Naive B cell (primary cell): ENCODE data around the gene IFIT1B. TPM values are rescaled to one million over a fixed set of nuclear protein-coding genes. Genes with fewer than 3 reads are reported as not detected.

Experiments
- ATAC-seq, 2 donors: fragments of 150-1000 bp; cut with Tn5 transposase; 2 replicates each; pipeline ENCODE4 v1.10.0; 2021; ENCODE audit warnings: low read depth in 2 of 2, mild to moderate bottlenecking in 2 of 2, moderate library complexity in 2 of 2
- DNase-seq: peaks from one replicate; pipeline ENCODE4 v3.0.0; 2022
- H3K27ac Mint-ChIP-seq, 6 donors: one replicate each; pipeline ENCODE4 v1.8.0; 2020 to 2022; ENCODE audit warnings: mild to moderate bottlenecking in 6 of 6, mixed read lengths in 6 of 6, moderate library complexity in 5 of 6, inconsistent platforms in 2 of 6
- H3K27me3 Mint-ChIP-seq, 3 donors: one replicate each; pipeline ENCODE4 v1.8.0; 2021 to 2022; ENCODE audit warnings: mixed read lengths in 3 of 3, mild to moderate bottlenecking in 1 of 3
- H3K36me3 Mint-ChIP-seq, 2 donors: one replicate each; pipeline ENCODE4 v1.8.0; 2020 to 2022; ENCODE audit warnings: mixed read lengths in 2 of 2, inconsistent platforms in 1 of 2, mild to moderate bottlenecking in 1 of 2
- H3K4me1 Mint-ChIP-seq, 3 donors: one replicate each; pipeline ENCODE4 v1.8.0; 2020 to 2022; ENCODE audit warnings: mixed read lengths in 3 of 3, inconsistent platforms in 1 of 3, mild to moderate bottlenecking in 1 of 3, moderate library complexity in 1 of 3
- H3K4me3 Mint-ChIP-seq, 8 donors: one replicate each; pipeline ENCODE4 v1.8.0; 2020 to 2022; ENCODE audit warnings: mild to moderate bottlenecking in 8 of 8, mixed read lengths in 8 of 8, moderate library complexity in 8 of 8, inconsistent platforms in 2 of 8
- H3K9me3 Mint-ChIP-seq, 7 donors: one replicate each; pipeline ENCODE4 v1.8.0; 2020 to 2022; ENCODE audit warnings: mixed read lengths in 7 of 7, mild to moderate bottlenecking in 5 of 7, inconsistent platforms in 2 of 7, moderate library complexity in 1 of 7
- polyA plus RNA-seq, 6 donors: library from polyadenylated mRNA; unstranded; fragments of 300-500 nt; fragmentation: Illumina TruSeq; gene quantifications; one replicate each; pipeline ENCODE4 v1.2.3, GENCODE V29; 2021; ENCODE audit warnings: low read depth in 6 of 6

IFIT1B gene
- polyA plus RNA-seq, 6 donors from 2014 or later: 0.12 to 0.15 TPM; not detected in 4

DNA sequence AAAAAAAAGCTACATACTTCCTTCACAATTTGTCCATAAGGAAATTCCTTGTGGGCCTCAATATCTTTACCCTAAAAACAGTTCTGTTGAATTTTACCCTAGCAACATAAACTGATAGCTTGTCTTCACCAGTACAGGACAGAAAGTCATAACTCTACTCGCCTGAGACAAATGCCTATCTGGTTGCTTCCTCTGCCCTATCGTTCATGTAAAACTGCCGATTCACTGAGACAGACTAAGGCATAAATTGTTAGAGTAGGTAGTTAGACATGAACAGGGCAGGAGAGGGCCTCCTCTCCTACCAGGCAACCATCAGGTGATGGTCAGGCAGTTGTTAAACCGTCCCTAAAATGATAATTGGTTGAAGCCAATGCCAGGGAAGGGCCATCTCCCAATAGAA is 25.1 kb upstream of the IFIT1B start:
- no peak for ATAC-seq
- Mint-ChIP-seq H3K36me3 (peaks cover 10 to 11% of the 10 kb centered on the region in 2 donors), H3K9me3 (peaks cover 0 to 13% (median 4%) of the 10 kb centered on the region in 7 donors), H3K27me3 (no peaks in the 10 kb centered on the region), H3K27ac (no peak overlapping the region), H3K4me1 (peaks cover 21 to 31% (median 28%) of the 10 kb centered on the region in 3 donors), H3K4me3 (no peak overlapping the region)
- DNase-seq: no peak

DNA sequence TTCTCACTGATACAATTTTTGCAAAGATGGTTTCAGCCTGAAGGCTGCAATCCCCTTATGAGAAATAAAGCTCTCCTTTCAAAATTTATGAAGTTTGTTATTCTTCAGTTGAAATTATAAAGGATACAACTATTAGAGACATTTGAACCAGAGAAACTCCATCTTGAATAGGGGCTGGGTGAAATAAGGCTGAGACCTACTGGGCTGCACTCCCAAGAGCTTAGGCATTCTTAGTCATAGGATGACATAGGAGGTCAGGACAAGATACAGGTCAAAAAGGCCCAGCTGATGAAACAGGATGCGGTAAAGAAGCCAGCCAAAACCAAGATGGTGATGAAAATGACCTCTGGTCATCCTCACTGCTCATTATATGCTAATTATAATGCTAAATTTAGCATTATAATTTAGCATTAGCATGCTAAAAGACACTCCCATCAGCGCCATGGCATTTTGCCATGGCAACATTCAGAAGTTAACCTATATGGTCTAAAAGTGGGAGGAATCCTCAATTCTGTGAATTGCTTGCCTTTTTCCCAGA is 22.4 kb upstream of the IFIT1B start:
- peaks cover 0 to 13% (median 4%) of the 10 kb centered on the region in 7 donors for H3K9me3 Mint-ChIP-seq
- peaks cover 5 to 10% (median 7%) of the 10 kb centered on the region in 3 donors for H3K4me1 Mint-ChIP-seq
- no peaks in the 10 kb centered on the region for H3K27me3 Mint-ChIP-seq
- no peak overlapping the region for H3K4me3 Mint-ChIP-seq
- no peak for DNase-seq
- ATAC-seq: no peak
- H3K36me3 Mint-ChIP-seq: peaks cover 10 to 11% of the 10 kb centered on the region in 2 donors
- H3K27ac Mint-ChIP-seq: no peak overlapping the region

DNA sequence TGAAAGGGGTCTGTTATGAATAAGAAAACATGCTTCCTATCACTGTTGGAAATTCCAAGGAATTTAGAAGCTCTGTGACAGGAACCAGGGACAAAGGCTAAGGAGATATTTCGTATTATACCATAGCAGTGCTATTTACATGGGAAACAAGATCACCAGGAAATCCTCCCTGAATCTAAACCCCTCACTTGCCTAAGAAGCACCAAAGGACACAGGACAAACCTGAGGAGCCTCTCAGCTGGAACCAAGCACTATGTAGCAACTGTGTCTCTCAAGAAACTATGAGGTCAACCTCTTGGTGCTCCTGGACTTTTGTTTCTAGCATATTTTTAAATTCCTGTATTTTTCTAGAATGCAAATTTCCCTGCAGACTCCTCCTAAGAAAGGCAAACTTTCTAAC is 20.8 kb upstream of the IFIT1B start:
- Mint-ChIP-seq H3K27ac (no peak overlapping the region), H3K27me3 (no peaks in the 10 kb centered on the region), H3K36me3 (peaks cover 10 to 11% of the 10 kb centered on the region in 2 donors), H3K4me3 (no peak overlapping the region), H3K4me1 (no peaks in the 10 kb centered on the region), H3K9me3 (peaks cover 0 to 13% (median 4%) of the 10 kb centered on the region in 7 donors)
- ATAC-seq: no peak
- no peak for DNase-seq

DNA sequence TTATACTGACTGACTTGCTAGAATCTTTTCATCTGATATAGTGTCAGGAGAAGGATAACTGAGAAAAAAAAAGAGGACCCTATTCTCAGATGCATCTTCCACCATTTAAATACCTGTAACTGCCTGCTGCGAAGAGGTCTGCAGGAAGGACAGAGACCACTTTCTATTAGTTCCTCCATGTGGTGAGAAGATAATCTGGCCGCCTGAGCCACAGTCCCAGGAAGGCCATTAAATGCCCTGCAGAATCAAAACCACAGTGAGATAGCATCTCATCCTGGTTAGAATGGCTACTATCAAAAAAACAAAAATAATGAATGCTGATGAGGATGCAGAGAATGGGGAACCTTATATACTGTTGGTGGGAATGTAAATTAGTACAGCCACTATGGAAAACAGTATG is 19.9 kb upstream of the IFIT1B start:
- Mint-ChIP-seq H3K4me1 (no peaks in the 10 kb centered on the region), H3K9me3 (peaks cover 0 to 13% (median 4%) of the 10 kb centered on the region in 7 donors), H3K27me3 (no peaks in the 10 kb centered on the region), H3K36me3 (peaks cover 10 to 11% of the 10 kb centered on the region in 2 donors), H3K4me3 (no peak overlapping the region), H3K27ac (peak overlapping the region in 1 of 6 donors; percentile 61)
- ATAC-seq: no peak
- DNase-seq: no peak

DNA sequence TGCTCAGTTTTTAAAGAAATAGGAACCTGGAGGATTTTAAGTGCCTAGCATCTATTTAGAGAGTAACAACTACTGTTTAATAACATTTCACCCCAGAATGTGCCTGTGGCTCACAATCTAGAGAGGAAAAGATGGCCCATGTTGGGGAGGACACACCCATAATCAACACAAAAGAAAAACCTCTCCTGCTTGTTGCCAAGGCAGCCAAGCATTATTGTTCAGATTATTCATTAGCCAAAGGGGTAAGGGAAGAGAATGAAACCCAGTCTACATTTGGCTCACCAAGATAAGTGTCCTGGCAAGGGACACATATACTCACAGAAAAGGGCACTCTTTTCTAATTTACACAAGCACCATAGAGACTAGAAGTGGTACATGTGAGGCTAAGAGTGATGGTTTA is 17.7 kb upstream of the IFIT1B start:
- Mint-ChIP-seq H3K4me1 (peaks cover 4 to 11% (median 5%) of the 10 kb centered on the region in 3 donors), H3K27ac (no peak overlapping the region), H3K36me3 (no peaks in the 10 kb centered on the region), H3K9me3 (no peaks in the 10 kb centered on the region), H3K27me3 (no peaks in the 10 kb centered on the region), H3K4me3 (no peak overlapping the region)
- no peak for ATAC-seq
- DNase-seq: no peak

DNA sequence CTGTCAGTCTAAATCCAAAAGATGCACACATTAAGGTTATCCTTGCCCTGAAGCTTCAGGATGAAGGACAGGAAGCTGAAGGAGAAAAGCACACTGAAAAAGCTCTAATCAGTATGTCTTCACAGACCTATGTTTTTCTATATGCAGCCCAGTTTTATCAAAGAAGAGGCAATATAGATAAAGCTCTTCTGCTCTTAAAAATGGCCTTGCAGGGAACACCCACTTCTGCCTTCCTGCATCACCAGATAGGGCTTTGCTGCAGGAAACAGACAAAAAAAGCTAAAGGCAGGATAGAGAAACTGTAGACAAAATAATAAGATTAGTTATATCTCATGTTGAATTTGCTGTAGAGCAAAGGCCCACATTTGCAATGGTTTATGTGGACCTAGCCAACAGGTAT is 14.9 kb upstream of the IFIT1B start:
- no peak for ATAC-seq
- Mint-ChIP-seq H3K27ac (peak overlapping the region in 2 of 6 donors; percentile 16 to 31), H3K4me3 (peak overlapping the region in 1 of 8 donors; percentile 13), H3K27me3 (no peaks in the 10 kb centered on the region), H3K9me3 (peaks cover 0 to 3% (median 0%) of the 10 kb centered on the region in 7 donors), H3K4me1 (peaks cover 4 to 11% (median 5%) of the 10 kb centered on the region in 3 donors), H3K36me3 (no peaks in the 10 kb centered on the region)
- no peak for DNase-seq

DNA sequence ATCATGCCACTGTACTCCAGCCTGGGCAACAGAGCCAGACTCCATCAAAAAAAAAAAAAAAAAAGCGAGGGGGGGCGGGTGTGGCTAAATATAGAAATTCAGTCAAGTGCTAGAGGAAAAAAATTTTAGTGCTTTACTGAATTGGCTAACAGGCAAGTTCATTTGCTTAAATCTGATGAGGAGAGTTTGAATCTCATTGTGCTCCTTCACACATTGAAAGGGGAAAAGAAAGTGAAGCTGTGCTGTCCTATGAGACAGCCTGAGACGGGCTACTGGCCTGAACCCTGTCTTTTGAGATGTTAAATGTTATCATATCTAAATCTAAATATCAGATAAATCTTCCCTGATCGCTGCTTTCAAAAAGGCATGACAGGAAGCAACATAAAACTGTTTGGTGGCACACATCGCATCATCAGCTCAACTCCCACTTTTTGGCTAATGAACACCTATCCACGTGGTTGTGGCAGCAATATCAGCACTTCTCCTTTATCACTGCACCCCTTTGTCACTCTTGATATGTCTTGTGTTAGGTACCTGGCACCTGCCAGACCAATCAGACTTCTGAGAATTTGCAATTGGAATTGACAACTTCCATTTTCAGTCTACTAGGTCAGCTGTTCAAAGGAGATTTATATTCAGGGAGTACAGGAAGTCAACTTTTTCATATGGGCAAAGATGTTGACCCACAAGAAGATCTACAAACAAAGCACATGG is 14.0 kb upstream of the IFIT1B start:
- Mint-ChIP-seq H3K27me3 (no peaks in the 10 kb centered on the region), H3K27ac (peak overlapping the region in 4 of 6 donors; percentile 7 to 35 (median 16)), H3K4me3 (peak overlapping the region in 2 of 8 donors; percentile 5 to 7), H3K36me3 (no peaks in the 10 kb centered on the region), H3K4me1 (peaks cover 4 to 11% (median 7%) of the 10 kb centered on the region in 3 donors), H3K9me3 (peaks cover 0 to 3% (median 0%) of the 10 kb centered on the region in 7 donors)
- ATAC-seq (peak; percentile 42 to 64), DNase-seq (no peak)

DNA sequence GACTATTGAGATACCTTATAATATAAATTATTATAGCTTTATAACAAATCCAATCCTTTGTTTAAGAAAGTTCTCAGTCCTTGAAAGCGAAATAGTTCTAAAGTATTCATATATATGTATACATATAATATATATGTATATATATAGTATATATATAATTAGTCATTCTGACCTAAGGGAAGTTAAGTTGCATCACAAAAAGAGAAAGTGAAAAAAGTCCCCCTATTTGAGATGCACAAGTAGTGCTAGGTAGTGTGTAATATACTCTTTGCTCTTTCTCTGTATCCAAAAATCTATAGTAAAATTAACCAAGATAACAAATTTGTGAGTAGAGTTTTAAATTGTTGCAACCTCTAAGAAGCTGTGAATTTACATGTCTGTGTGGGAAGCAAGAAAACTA is 13.3 kb upstream of the IFIT1B start:
- ATAC-seq: no peak
- peaks cover 7 to 13% (median 11%) of the 10 kb centered on the region in 3 donors for H3K4me1 Mint-ChIP-seq
- no peak for DNase-seq
- peaks cover 0 to 3% (median 0%) of the 10 kb centered on the region in 7 donors for H3K9me3 Mint-ChIP-seq
- no peaks in the 10 kb centered on the region for H3K36me3 Mint-ChIP-seq
- peak overlapping the region in 1 of 8 donors; percentile 7 for H3K4me3 Mint-ChIP-seq
- peak overlapping the region in 1 of 6 donors; percentile 7 for H3K27ac Mint-ChIP-seq
- peaks cover 0 to under 1% (median 0%) of the 10 kb centered on the region in 3 donors for H3K27me3 Mint-ChIP-seq

DNA sequence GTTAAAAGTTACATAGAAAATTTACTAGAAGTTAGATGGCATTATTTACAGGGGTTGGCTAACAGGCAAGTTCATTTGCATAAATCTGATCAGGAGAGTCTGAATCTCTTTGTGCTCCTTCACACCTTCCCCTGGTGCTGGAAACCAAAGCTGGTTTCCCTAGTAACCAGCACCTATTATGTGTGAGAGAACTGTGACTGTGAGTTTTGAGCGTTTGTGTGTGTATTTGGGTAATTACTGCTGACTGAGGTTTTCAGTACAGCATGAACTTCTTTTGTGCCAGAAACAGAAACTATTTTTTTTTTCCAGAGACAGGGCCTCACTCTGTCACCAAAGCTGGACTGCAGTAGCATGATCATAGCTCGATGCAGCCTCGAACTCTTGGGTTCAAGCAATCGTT is 10.3 kb upstream of the IFIT1B start:
- ATAC-seq: no peak
- no peak overlapping the region for H3K27ac Mint-ChIP-seq
- no peak for DNase-seq
- peaks cover 0 to 5% (median 0%) of the 10 kb centered on the region in 3 donors for H3K27me3 Mint-ChIP-seq
- H3K36me3 Mint-ChIP-seq: no peaks in the 10 kb centered on the region
- peaks cover 0 to 3% (median 0%) of the 10 kb centered on the region in 7 donors for H3K9me3 Mint-ChIP-seq
- H3K4me1 Mint-ChIP-seq: peaks cover 8 to 14% (median 11%) of the 10 kb centered on the region in 3 donors
- no peak overlapping the region for H3K4me3 Mint-ChIP-seq

DNA sequence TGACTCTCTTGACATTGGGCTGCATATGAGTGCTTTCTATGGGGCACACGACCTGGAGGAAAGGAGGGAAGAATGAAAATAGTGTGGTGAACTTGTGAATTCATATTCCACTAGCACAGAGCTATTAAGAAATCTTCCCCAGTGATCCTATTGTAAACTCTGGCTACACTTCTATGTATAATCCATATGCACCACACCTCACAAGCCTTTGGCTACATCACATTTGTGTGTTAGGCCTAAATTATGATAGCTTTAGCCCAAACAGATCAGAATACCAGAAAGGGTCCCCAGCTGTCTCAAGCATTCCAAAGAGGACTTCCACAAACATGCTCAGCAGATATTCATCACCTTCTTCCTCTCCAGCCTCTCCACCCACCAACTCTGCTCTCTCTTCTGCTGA is 9.7 kb upstream of the IFIT1B start:
- Mint-ChIP-seq H3K36me3 (no peaks in the 10 kb centered on the region), H3K9me3 (peaks cover 0 to 3% (median 0%) of the 10 kb centered on the region in 7 donors), H3K27me3 (peaks cover 0 to 6% (median 0%) of the 10 kb centered on the region in 3 donors), H3K4me1 (peaks cover 8 to 14% (median 10%) of the 10 kb centered on the region in 3 donors), H3K4me3 (no peak overlapping the region), H3K27ac (peak overlapping the region in 1 of 6 donors; percentile 53)
- no peak for ATAC-seq
- DNase-seq: no peak

DNA sequence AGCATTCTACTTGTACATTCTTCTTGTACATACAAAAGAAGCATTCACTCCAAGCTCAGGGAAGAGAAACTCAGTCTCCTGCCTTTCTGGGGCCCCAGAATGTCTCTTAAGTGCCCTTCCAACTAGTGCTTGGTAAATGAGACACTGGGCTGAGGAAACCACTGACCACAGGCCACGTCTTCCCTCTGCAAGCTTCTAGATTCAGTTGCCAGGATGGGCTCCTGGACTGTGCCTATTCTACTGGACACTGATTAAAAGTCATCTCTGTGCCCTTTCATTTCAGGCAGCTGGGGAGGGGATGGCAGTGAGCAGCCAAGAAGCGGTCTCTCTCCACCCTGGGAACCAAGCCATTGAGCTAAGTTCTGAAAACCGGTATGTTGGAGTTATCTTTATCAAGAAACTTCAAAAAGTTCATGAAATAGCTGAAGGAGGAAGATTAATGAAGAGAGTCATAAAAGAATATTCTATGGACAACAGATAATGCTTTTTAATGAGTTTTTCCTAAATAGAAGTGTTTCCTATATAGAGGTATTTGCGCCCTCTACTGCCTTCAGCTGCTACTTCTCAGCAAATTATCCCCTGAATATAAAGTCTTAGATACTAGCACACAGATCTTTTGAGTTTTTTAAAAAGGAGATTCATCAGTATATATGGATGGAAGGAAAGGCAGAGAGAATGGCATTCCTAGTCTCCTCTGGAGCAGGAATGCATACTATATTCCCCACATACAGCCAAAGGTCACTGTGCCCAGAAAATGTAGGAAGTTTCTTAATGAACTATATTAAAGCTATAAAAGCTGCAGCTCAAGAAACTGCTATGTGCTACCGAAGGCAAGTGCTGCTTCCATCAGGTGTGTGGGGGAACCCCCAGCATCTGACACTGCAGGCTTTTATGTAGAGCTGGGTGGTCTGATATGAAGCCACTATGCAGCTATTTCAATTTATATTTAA is 8.4 kb upstream of the IFIT1B start:
- H3K9me3 Mint-ChIP-seq: peaks cover 0 to 3% (median 0%) of the 10 kb centered on the region in 7 donors

DNA sequence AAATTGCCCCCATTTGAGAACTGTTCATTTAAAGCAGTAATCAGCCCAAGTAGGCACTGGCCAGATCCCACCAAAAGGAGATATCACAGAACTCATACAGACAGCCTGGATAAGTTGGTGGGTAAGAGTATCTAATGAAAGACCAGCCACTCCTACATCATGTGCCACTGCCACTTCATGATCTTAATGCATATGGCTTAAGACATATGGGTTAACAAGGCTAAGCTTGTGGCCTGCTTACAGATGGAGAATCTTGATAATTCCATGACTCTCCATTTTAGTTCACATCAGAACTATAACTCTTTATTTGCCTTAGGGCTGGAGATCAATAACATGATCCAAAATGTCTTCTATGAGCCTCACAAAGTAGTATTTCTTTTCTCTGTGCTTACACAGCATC is 6.8 kb upstream of the IFIT1B start:
- Mint-ChIP-seq H3K27me3 (peaks cover 0 to 6% (median 0%) of the 10 kb centered on the region in 3 donors), H3K36me3 (no peaks in the 10 kb centered on the region), H3K27ac (no peak overlapping the region), H3K4me3 (no peak overlapping the region), H3K9me3 (peaks cover 0 to 3% (median 0%) of the 10 kb centered on the region in 7 donors), H3K4me1 (peaks cover 0 to 9% (median 7%) of the 10 kb centered on the region in 3 donors)
- DNase-seq (no peak), ATAC-seq (no peak)

More for the DNA sequence above, 8.4 kb upstream of the IFIT1B start:
- DNase-seq: no peak
- ATAC-seq: no peak
- H3K4me1 Mint-ChIP-seq: peaks cover 0 to 9% (median 7%) of the 10 kb centered on the region in 3 donors
- H3K36me3 Mint-ChIP-seq: no peaks in the 10 kb centered on the region
- H3K27me3 Mint-ChIP-seq: peaks cover 0 to 6% (median 0%) of the 10 kb centered on the region in 3 donors
- H3K4me3 Mint-ChIP-seq: no peak overlapping the region
- H3K27ac Mint-ChIP-seq: no peak overlapping the region

DNA sequence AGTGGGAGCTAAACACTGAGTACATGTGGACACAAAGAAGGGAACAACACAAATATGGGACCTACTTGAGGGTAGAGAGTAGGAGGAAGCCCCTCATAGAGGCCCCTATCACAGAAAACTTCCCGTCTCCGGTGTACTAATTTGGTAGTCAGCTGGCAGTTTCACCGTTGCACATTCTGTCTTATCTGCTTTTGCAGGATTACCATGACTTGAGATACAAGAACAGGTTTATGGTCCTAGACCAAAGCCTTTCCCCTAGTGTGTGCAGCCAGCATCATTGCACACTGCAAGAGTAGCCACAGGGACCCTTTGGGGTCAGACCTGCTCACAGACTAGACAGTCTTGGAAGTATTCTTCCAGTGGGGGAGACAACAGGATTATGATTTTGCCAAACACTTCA is 5.9 kb upstream of the IFIT1B start:
- DNase-seq (no peak), ATAC-seq (no peak)
- H3K36me3 Mint-ChIP-seq: no peaks in the 10 kb centered on the region
- H3K4me3 Mint-ChIP-seq: no peak overlapping the region
- H3K27ac Mint-ChIP-seq: no peak overlapping the region
- H3K4me1 Mint-ChIP-seq: peaks cover 0 to 9% (median 7%) of the 10 kb centered on the region in 3 donors
- H3K27me3 Mint-ChIP-seq: peaks cover 0 to 6% (median 0%) of the 10 kb centered on the region in 3 donors
- peaks cover 0 to under 1% (median 0%) of the 10 kb centered on the region in 7 donors for H3K9me3 Mint-ChIP-seq
